Measurements from ENCODE around the gene COPS3.

The COPS3 gene

GRCh38 chr17:17224137-17224536, 56.9 kb downstream of the COPS3 start:
- Histone ChIP-seq H3K4me1 (ENCODE audit: insufficient read depth, low read length) (no peaks in the 10 kb centered on the region), H3K27ac (ENCODE audit: low read length) (no peak overlapping the region), H3K9me3 (ENCODE audit: insufficient read depth, low read length, severe bottlenecking) (no peaks in the 10 kb centered on the region), H4K20me1 (ENCODE audit: insufficient read depth, low read length) (peaks cover 15% of the 10 kb centered on the region), H3K9ac (ENCODE audit: low read depth, low read length) (no peak overlapping the region), H3K4me3 (ENCODE audit: low read depth in 1 of 2, low read length in 2 of 2) (no peak overlapping the region), H3K79me2 (ENCODE audit: insufficient read depth, low read length) (no peaks in the 10 kb centered on the region), H3K27me3 (ENCODE audit: insufficient read depth, low read length, poor library complexity) (no peaks in the 10 kb centered on the region), H3K4me2 (ENCODE audit: insufficient read depth, low read length) (no peak overlapping the region), H2AFZ (ENCODE audit: low read depth, low read length) (no peak overlapping the region), H3K36me3 (ENCODE audit: insufficient read depth, low read length) (peaks cover 90% of the 10 kb centered on the region)
- TF ChIP-seq EZH2 (IDR thresholded peaks at IDR 0.05; ENCODE audit: borderline replicate concordance, low read depth, low read length, severe bottlenecking): no peak
- TF ChIP-seq, protein P1, sequence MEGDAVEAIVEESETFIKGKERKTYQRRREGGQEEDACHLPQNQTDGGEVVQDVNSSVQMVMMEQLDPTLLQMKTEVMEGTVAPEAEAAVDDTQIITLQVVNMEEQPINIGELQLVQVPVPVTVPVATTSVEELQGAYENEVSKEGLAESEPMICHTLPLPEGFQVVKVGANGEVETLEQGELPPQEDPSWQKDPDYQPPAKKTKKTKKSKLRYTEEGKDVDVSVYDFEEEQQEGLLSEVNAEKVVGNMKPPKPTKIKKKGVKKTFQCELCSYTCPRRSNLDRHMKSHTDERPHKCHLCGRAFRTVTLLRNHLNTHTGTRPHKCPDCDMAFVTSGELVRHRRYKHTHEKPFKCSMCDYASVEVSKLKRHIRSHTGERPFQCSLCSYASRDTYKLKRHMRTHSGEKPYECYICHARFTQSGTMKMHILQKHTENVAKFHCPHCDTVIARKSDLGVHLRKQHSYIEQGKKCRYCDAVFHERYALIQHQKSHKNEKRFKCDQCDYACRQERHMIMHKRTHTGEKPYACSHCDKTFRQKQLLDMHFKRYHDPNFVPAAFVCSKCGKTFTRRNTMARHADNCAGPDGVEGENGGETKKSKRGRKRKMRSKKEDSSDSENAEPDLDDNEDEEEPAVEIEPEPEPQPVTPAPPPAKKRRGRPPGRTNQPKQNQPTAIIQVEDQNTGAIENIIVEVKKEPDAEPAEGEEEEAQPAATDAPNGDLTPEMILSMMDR (IDR thresholded peaks at IDR 0.05; ENCODE audit: borderline replicate concordance, extremely low read depth, low read length, poor library complexity, severe bottlenecking): no peak
- DNase-seq (no peak), ATAC-seq (ENCODE audit: insufficient read depth, low read depth) (no peak)

GRCh38 chr17:17223736-17224135, 57.3 kb downstream of the COPS3 start:
- Histone ChIP-seq H3K27ac (ENCODE audit: low read length) (no peak overlapping the region), H3K36me3 (ENCODE audit: insufficient read depth, low read length) (peaks cover 90% of the 10 kb centered on the region), H3K4me1 (ENCODE audit: insufficient read depth, low read length) (no peaks in the 10 kb centered on the region), H3K4me3 (ENCODE audit: low read depth in 1 of 2, low read length in 2 of 2) (no peak overlapping the region), H3K27me3 (ENCODE audit: insufficient read depth, low read length, poor library complexity) (no peaks in the 10 kb centered on the region), H3K9ac (ENCODE audit: low read depth, low read length) (no peak overlapping the region), H3K9me3 (ENCODE audit: insufficient read depth, low read length, severe bottlenecking) (no peaks in the 10 kb centered on the region), H2AFZ (ENCODE audit: low read depth, low read length) (no peak overlapping the region), H3K79me2 (ENCODE audit: insufficient read depth, low read length) (no peaks in the 10 kb centered on the region), H4K20me1 (ENCODE audit: insufficient read depth, low read length) (peaks cover 11% of the 10 kb centered on the region), H3K4me2 (ENCODE audit: insufficient read depth, low read length) (no peak overlapping the region)
- no peak for DNase-seq
- no peak for ATAC-seq (ENCODE audit: insufficient read depth, low read depth)
- TF ChIP-seq, protein P1 (IDR thresholded peaks at IDR 0.05; ENCODE audit: borderline replicate concordance, extremely low read depth, low read length, poor library complexity, severe bottlenecking): no peak
- TF ChIP-seq EZH2 (IDR thresholded peaks at IDR 0.05; ENCODE audit: borderline replicate concordance, low read depth, low read length, severe bottlenecking): no peak

DNA sequence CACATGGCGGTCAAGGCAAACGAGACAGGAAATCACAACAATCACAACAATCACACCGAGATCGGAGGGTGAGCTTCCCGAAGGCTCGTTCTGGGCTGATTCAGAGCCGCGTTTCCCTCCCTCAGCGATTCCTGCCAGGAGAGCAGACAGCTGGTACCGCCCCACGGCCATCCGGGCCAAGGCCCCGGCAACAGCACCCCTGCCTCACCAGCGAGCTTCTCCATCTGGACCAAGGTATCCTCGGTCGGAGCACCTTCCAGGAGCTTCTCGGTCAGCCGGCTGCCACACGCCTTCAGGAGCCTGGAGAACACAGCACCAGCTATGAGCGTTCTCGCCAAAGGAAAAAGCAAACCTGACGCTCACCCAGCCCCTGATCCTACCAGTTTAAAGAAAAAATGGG, 59.7 kb downstream of the COPS3 start:
- H3K79me2 ChIP-seq (ENCODE audit: insufficient read depth, low read length): no peaks in the 10 kb centered on the region
- no peaks in the 10 kb centered on the region for H3K9me3 ChIP-seq (ENCODE audit: insufficient read depth, low read length, severe bottlenecking)
- H3K9ac ChIP-seq (ENCODE audit: low read depth, low read length): no peak overlapping the region
- no peak overlapping the region for H2AFZ ChIP-seq (ENCODE audit: low read depth, low read length)
- no peak overlapping the region for H3K4me3 ChIP-seq (ENCODE audit: low read depth in 1 of 2, low read length in 2 of 2)
- TF ChIP-seq, protein P1 (IDR thresholded peaks at IDR 0.05; ENCODE audit: borderline replicate concordance, extremely low read depth, low read length, poor library complexity, severe bottlenecking): no peak
- no peak for TF ChIP-seq EZH2 (IDR thresholded peaks at IDR 0.05; ENCODE audit: borderline replicate concordance, low read depth, low read length, severe bottlenecking)
- H3K27me3 ChIP-seq (ENCODE audit: insufficient read depth, low read length, poor library complexity): no peaks in the 10 kb centered on the region
- no peaks in the 10 kb centered on the region for H3K4me1 ChIP-seq (ENCODE audit: insufficient read depth, low read length)
- DNase-seq (no peak), ATAC-seq (ENCODE audit: insufficient read depth, low read depth) (no peak)
- no peak overlapping the region for H3K4me2 ChIP-seq (ENCODE audit: insufficient read depth, low read length)
- H3K36me3 ChIP-seq (ENCODE audit: insufficient read depth, low read length): peaks cover 90% of the 10 kb centered on the region
- peaks cover 7% of the 10 kb centered on the region; the same call in 1 of the 2 replicates for H4K20me1 ChIP-seq (ENCODE audit: insufficient read depth, low read length)
- no peak overlapping the region for H3K27ac ChIP-seq (ENCODE audit: low read length)

DNA sequence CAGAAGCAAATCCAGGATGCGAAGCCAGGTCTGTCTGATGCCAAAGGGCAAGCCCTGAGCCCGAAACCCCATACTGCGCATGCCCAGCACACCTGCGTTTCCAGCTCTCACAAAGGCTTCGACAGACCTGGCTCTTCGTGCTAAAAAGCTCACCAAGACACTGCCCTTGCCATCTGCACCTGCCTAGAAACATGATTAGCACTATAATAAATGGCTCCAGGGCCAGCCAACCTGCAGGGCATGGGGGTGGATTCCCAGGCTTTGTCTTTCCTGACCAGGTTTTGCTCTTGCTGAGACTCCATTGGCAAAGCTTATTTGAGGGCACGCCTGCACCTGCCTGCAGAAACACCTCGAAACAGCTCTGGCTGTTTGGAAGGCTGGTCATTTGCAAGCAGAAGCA, 60.5 kb downstream of the COPS3 start:
- Histone ChIP-seq H3K27me3 (ENCODE audit: insufficient read depth, low read length, poor library complexity) (no peaks in the 10 kb centered on the region), H3K27ac (ENCODE audit: low read length) (no peak overlapping the region), H3K9ac (ENCODE audit: low read depth, low read length) (no peak overlapping the region), H3K4me1 (ENCODE audit: insufficient read depth, low read length) (no peaks in the 10 kb centered on the region), H3K4me3 (ENCODE audit: low read depth in 1 of 2, low read length in 2 of 2) (no peak overlapping the region), H3K4me2 (ENCODE audit: insufficient read depth, low read length) (no peak overlapping the region), H3K9me3 (ENCODE audit: insufficient read depth, low read length, severe bottlenecking) (no peaks in the 10 kb centered on the region), H3K79me2 (ENCODE audit: insufficient read depth, low read length) (no peaks in the 10 kb centered on the region), H3K36me3 (ENCODE audit: insufficient read depth, low read length) (peaks cover 90% of the 10 kb centered on the region), H2AFZ (ENCODE audit: low read depth, low read length) (no peak overlapping the region), H4K20me1 (ENCODE audit: insufficient read depth, low read length) (peaks cover 13% of the 10 kb centered on the region)
- TF ChIP-seq EZH2 (IDR thresholded peaks at IDR 0.05; ENCODE audit: borderline replicate concordance, low read depth, low read length, severe bottlenecking): no peak
- TF ChIP-seq, protein P1 (IDR thresholded peaks at IDR 0.05; ENCODE audit: borderline replicate concordance, extremely low read depth, low read length, poor library complexity, severe bottlenecking): no peak
- no peak for DNase-seq
- ATAC-seq (ENCODE audit: insufficient read depth, low read depth): no peak

Measured in DND-41 (cell line).